IPS-NIHi7 (cell line): ENCODE results near the gene NFE2L2.
"Not testable (repeated sequence)": the region's sequence is repeated elsewhere in the genome, so short reads cannot be mapped to it uniquely, and the experiment has no call there.

Experiments used
- DNase-seq: peaks from one replicate; pipeline ENCODE4 v3.0.0; 2012; ENCODE audit warnings: mixed read lengths; ENCODE audit errors: extremely low spot score

The NFE2L2 gene

GRCh38 chr2:177195194-177195593, 69.3 kb downstream of the NFE2L2 start:
- no peak for DNase-seq

GRCh38 chr2:177193240-177193639, 71.3 kb downstream of the NFE2L2 start:
- DNase-seq = no peak

DNA sequence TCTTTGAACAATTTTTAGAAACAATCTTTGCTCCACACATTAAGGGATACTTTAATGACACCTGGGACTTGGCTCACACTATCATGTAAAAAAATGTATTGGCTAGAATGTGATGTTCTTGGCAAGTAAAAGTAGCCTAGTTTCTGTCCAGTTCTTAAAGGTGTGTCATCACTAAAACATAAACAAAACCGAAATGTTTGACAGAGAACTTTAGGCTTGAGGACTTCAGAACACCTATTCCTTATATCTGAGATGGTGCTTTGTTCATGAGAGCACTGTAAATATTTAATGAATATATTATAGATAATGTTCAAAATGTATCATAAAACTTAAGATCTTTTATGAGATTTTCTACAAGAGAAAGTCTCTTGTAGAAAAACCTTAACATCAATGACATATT, 71.7 kb downstream of the NFE2L2 start:
- DNase-seq = no peak

GRCh38 chr2:177190941-177191340, 73.6 kb downstream of the NFE2L2 start:
- DNase-seq = no peak

- no peak for DNase-seq
These were observed 75.8 kb downstream of the NFE2L2 start for GRCh38 chr2:177188482-177189469.

- DNase-seq = no peak
These were observed 76.8 kb downstream of the NFE2L2 start for GRCh38 chr2:177187631-177188312.

- not testable (repeated sequence) for DNase-seq
These were observed 78.5 kb downstream of the NFE2L2 start for GRCh38 chr2:177186038-177186437.

DNA sequence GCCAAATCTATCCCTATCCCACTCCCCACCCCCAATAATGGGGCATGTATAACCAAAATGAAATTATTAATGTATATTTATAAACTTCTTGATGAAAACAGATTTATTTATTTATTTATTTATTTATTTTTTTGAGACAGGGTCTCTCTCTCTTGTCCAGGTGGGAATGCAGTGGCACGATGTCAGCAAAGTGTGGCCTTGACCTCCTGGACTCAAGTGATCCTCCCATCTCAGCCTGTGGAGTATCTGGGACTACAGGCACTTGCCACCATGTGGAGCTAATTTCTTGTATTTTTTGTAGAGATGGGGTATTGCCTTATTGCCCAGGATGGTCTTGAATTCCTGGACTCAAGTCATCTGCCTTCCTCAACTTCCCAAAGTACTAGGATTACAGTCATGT, 79.9 kb downstream of the NFE2L2 start:
- DNase-seq = no peak

DNA sequence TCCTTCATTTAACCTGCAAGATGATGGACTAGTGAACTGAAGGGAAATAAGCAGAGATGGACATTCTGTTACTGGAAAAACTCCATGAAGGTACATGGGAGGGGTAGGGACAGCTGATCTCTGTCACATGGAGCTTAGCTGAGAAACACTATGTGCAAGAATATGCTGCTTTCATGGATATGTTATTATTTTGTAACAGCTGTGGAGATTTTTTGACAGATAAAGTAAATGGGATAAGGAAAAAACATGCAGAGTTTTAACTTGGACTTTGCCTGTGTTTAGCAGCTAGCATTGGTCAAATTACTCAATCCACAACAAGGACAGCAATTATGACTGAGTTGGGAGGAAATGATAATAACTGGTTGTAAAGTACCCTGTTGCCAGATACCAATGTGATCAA, 80.7 kb downstream of the NFE2L2 start:
- DNase-seq = no peak
